Umbilical cord (tissue), 2 donors: ENCODE results near the gene ZC3HAV1. TPM values are rescaled to one million over a fixed set of nuclear protein-coding genes. Genes with fewer than 3 reads are reported as not detected.
A peak's percentile ranks its signal among the peaks of the same experiment; 100 is the strongest.

Source experiments
- DNase-seq: peaks from one replicate; pipeline ENCODE4 v3.0.0-alpha.2; 2015; ENCODE audit warnings: low spot score
- total RNA-seq: library from RNA; depleted of rRNA; stranded (reverse); fragments of >200 nt; gene quantifications from one replicate; pipeline ENCODE4 v1.2.3, GENCODE V29; 2014; ENCODE audit warnings: low replicate concordance; ENCODE audit not compliant: insufficient read depth

The ZC3HAV1 gene
- total RNA-seq, 1 donor from 2014 or later: 24.1 TPM

DNA sequence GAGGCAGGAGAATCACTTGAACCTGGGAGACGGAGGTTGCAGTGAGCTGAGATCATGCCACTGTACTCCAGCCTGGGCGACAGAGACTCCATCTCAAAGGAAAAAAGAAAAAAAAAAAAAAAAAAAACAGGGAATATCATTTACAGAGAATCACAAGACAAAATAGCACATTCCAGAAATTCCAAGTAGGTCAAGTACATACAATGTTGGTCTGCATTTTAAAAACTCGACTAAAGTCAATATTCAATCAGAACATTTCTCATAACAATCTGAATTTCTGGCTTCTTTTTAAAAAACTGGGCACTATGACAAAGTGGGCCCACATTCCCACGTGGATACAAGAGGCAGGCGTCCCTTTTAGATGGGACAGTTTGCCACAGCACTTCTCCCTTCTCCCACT lies 86.4 kb downstream of the ZC3HAV1 start:
- DNase-seq: no peak

DNA sequence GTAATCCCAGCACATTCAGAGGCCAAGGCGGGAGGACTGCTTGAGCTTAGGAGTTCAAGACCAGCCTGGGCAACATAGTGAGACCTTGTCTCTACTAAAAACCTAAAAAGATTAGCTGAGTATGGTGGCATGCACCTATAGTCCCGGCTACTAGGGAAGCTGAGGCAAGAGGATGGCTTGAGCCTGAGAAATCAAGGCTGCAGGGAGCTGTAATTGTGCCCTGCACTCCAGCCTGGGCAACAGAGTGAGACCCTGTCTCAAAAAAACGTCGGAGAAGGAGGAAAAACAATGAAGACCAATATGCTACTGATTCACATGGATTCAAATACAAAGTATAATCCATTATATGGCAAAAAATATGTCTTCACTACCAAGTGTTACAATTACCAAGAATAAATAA lies 87.2 kb downstream of the ZC3HAV1 start:
- DNase-seq: no peak

- DNase-seq: no peak
Measured at GRCh38 chr7:139018910-139019309, 90.6 kb downstream of the ZC3HAV1 start.

DNA sequence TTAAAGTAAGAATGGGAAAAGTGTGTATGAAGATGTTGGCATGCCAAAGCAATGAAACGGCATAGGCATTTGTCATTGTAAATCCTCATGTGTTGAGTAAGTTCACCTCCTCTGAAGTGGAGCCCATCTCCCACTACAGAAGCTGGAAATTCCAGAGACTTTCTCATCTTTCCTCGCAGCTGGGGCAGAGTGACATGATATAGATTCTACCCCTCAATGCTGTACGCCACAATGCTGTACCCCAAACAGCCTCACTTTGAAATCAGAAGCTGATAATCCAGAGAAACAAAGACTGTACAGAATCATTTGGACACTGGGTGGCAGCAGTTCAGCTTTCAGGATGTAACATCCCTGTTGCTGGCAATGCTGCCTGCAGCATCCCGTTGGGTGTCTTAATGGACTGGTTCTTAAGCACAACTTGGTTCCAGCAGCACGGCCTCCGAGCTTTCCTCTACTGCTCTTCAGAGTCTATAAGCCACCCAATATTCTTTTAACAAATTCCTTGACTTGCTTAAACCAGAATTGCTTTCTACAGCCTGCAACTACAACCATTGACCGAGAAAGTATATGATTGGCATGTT lies 92.5 kb downstream of the ZC3HAV1 start:
- DNase-seq: peak; percentile 71

- DNase-seq: no peak
Measured at GRCh38 chr7:139011373-139011772, 98.1 kb downstream of the ZC3HAV1 start.

DNA sequence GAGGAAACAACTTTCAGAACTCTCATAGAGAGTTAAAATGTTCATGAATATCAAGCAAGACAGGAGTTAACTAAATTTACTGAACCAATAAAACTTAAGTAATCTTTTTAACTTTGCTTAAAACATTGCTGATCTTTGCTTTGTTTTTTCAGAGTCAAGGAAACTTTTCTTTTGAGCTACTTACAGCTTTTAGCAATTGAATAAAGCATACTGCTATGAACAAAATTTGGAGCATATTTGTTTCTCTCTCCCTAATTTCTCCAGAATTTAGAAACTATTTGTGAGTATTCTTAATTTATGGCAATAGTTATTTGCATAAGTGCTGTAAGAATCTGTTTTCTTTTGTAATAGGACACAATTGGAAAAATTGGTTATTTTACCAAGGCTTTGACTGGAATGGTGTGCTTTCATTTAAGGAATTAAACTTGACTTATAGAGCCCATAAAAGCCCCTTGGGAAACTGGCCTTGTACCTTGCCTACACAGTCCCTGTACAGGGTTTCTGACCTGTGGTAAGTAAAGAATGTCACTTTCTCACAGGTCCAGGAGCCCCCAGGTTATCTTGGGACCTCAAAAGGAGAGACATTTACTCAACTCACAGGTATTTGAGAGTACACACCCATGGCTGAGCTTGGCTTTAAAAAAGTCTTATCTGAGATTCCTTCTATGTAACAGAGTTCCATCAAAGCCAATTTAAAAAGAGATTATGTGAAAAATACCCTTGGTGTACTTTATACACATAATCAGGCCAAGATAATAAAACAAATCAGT lies 105.0 kb downstream of the ZC3HAV1 start:
- DNase-seq: no peak

- no peak for DNase-seq
Measured at GRCh38 chr7:138999414-138999813, 110.1 kb downstream of the ZC3HAV1 start.

Other genes with a start within 250 kb of the ZC3HAV1 start
- 3.4 TPM for gene KIAA1549, start 128.3 kb downstream of the ZC3HAV1 start, total RNA-seq
- 28.9 TPM for gene ZC3HAV1L, start 73.7 kb downstream of the ZC3HAV1 start, total RNA-seq
- 21.9 TPM for gene UBN2, start 121.5 kb upstream of the ZC3HAV1 start, total RNA-seq
- 5.5 TPM for gene FMC1, start 231.6 kb upstream of the ZC3HAV1 start, total RNA-seq